LoVo (cell line): ENCODE measurements around the gene PLIN1.

Experiments used
- DNase-seq: peaks from one replicate; pipeline ENCODE4 v3.0.0-alpha.2; 2016; ENCODE audit warnings: low spot score

The PLIN1 gene

DNA sequence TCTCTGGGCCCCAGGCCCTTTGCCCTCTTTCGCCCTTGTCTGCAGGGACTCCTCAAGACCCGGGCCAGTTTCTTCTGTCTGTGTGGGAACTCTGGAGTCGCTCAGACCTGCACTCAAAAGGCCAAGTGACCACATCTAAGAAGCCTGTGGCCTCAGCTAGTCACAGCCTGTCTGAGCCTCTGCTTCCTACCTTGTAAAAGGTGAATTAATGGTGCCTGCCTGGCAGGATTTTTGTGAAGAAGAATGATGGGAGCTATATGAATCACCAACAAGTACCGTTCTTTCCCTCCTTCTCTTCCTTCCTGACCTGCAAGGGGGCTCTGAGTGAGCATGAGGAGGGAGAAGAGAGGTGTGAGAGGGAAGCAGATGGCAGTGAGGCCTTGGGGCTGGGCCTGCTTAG, 7.5 kb downstream of the PLIN1 start:
- no peak for DNase-seq

DNA sequence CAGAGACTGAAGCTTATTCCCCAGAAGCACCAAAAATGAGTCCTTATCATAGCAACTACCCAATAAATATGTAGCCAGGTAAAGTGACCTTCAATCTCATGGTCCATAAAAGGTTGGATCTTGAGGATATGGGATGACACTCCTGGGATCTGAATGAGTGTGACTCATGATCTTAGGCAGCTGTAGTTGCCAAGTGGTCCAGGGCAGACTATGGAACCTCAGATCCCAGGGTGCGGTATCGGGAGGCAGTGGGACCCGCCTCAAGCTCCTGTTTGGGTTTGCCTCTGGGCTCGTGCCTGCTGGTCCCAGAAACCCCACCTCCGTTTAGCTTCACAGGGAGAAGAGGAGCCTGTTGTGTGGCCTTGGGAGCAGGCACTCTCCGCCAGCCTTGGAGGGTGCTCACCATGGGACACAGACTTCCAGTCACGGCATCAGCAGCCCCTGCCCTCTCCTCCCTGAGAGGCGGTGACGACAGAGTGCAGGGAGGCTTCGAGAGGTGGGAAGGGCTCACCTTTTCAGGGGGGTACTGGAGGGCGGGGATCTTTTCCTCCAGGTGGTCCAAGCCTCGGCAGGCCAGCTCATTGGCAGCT, 8.1 kb downstream of the PLIN1 start:
- peak; percentile 24 for DNase-seq

DNA sequence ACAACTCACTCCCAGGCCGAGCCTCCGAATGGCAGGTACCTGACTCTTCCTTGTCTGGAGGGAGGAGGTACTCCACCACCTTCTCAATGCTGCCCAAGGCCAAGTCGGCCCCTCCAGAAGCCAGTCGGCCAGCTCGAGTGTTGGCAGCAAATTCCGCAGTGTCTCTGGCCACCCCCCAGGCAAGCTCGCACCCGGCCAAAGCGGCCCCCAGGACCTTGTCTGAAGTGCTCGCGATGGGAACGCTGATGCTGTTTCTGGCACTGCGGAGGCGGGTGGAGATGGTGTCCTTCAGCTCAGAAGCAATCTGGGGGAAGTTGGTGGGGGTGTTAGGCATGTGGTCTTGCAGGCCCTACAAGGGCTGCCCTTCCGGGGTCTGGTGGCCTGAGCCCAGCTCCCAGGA, 9.2 kb downstream of the PLIN1 start:
- DNase-seq = no peak

DNA sequence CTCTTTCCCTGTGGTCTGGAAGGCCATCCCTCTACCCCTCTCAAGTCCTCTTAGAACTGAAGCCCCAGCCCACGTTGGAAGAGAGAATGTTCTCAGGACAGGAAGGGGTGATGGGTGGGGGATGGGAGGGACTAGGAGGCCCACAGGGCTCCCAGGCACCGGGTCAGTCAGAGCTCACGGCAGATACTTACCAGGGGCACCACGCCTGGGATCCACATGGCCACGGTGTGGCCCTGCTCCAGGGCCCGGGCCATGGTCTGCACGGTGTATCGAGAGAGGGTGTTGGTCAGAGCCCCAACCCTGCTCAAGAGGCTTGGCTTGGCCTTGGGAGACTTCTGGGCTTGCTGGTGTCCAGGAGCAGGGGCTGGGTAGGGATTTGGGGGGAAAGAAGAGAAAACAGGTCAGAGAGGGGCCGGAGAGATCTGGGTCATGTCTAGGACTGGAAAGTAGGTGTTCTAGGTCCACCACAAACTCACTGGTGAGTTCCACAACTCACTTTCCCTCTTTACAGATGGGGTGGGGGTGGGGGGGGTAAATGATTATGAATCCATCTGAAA, 9.8 kb downstream of the PLIN1 start:
- no peak for DNase-seq

DNA sequence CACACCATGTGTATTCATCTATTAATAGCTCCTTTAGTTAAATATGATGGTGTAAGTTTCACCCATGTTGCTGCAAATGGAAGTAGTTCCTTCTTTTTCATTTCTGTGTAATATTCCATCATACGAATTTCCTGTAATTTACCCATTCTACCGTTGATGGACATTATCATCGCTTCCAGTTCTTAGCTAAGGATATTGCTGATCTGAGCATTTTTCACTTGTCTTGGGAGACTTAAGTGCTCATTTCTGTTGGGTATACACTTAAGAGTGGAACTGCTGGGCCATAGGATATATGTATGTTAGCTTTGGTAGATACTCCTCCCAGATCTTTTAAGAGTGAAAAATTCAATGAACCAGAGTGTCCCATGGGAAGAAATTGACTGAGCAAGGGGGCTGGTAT, 11.0 kb downstream of the PLIN1 start:
- no peak for DNase-seq

DNA sequence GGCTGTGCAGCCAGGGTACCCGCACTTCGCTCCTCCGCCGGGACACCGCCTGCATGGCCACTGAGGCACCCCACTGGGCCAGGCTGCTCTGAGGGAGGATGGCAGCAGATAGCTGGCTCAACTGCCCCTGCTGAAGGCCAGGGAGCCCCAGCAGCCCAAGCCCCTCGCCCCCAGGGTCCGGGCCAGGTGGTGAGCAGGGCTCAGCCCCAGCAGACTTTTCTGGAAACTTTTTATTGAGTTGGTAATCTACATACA, 11.5 kb downstream of the PLIN1 start:
- no peak for DNase-seq

DNA sequence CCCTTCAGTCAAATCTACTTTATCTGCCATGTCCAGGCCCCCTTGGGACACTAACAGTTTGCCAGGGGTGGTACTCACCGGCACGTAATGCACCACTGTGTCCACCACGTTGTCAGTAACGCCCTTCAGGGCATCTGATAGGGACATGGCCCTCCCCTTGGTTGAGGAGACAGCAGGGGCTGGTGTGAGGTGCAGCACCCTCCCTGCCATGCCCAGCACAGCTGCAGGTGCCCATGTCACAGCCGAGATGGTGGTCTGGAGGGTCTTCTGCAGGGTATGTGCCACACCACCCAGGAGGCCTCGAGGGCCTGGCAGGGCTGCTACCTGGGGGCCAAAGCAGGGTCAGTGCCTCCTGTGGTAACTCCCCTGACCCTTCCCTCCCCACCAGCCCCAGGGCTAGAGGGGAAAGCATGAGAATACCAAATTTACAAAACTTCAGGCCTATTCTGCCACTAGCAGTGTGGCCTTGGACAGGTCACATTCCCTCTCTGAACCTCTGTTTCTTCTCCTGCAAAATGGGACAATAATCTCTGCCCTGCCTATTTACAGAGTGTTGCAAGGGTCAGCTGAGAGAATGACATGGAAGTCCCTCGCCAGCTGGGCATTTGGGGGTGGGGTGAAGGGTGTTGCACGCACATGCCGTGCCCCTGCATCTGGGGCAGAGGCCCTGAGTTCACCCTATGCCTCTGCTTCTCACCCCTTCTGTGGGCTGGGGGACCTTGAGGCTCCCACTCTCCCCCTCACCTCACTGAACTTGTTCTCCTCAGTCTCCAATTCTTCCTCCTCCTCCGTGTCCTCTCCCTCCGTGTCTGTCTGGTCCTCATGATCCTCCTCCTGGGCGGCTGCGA, 12.1 kb downstream of the PLIN1 start:
- DNase-seq = no peak

DNA sequence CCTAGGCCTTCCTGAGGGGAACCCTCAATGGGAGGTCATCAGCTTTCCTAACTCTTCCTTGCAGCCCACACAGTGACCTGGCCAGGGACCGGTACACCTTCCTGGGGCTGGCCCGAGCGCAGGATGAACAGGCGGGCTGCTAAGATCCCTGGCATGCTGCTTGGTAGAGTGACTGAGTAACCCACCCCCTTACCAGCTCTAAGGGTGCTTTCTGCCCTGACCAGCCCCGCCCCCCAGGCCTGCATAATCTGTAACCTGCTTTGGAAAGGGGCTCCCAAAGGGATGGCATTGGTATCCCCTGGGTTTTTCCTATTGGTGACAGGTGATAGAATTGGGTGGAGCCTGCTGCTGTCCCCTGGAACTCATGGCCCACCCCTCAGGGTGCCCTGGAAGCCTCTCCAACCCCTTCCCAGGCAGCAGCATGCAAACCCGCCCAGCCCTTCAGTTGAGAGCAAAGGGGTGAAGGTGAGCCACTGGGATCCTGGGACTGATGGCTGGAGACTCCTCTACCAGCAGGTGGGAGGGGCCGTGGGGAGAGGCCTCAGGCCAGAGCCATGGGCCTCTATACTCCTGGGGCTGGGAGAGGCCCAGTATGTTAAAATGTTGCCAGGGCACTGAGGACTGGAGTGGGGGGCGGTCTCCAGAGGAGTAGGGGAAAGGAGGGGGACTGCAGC, 12.8 kb downstream of the PLIN1 start:
- DNase-seq = no peak

DNA sequence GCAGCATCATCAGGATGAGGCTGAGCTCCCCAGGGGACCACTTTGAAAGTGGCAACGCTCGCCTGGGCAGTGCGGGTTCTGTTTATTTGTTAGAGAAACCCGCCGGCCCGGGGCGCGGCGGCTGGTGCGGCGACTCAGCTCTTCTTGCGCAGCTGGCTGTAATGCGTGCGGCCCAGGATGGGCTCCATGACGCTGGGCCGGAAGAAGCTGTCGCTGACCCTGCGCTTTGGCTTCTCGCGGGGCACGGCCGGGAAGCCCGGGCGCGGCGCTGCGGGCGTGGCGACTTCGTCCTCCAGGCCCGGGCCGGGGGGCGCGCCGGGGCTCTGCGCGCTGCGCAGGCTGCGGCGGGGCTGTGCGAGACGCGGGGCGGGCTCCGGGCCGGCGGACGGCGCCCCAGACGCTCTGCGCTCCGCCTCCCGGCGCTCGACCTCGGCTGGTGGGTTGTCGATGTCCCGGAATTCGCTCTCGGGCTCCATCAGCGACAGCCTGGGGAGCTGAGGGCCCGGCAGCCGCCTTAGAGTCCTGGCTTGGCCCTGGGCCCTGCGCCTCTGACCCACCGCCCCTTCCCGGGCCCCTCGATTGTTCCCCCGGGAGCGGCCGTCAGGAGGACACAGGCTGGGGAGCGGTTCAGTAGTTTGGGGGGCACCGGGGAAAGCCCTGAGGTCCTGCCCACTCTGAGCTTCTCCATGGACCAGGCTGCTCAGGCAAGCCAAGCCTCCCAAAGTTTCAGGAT, 13.6 kb downstream of the PLIN1 start:
- peak; percentile 37 for DNase-seq

DNA sequence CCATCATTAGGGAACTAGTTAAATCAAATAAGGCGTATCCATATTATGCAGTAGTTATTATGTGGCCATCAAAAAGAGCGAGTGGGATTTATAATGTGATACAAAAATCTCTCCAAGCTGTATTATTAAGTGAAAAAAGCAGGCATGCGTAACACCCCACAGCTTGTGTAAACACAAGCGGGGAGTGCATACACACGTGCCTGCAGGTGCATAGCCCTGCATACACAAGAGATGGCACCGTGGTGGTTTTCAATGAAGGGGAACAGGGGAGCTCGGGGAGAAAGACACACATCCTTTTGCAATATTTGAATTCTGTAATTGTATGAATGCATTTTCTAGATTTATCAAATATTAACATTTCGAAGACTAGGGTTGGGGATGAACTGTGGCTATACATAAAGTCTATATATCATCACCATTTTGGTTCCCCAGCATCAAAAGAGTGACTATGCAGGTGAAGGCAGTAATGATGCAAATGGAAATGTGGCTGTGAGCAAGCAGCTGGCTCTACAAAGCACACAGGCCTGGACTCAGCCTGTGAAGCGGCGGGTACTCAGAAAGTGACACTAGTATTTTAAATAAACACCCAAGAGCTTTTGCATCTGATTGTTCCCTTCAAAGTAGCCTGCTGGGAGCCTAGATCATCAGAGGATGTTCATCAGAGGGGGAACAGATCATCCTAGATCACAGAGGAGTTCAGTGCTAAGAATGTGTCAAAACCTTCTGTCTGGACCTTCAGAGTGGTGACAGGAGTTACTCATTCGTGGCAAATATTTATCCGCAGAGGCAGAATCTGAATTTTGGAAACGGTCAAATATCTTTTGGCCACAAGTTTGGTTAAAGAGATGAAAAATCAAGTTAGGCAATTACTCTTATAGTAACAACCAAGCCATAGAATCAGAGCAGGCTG, 14.5 kb downstream of the PLIN1 start:
- DNase-seq = no peak

DNA sequence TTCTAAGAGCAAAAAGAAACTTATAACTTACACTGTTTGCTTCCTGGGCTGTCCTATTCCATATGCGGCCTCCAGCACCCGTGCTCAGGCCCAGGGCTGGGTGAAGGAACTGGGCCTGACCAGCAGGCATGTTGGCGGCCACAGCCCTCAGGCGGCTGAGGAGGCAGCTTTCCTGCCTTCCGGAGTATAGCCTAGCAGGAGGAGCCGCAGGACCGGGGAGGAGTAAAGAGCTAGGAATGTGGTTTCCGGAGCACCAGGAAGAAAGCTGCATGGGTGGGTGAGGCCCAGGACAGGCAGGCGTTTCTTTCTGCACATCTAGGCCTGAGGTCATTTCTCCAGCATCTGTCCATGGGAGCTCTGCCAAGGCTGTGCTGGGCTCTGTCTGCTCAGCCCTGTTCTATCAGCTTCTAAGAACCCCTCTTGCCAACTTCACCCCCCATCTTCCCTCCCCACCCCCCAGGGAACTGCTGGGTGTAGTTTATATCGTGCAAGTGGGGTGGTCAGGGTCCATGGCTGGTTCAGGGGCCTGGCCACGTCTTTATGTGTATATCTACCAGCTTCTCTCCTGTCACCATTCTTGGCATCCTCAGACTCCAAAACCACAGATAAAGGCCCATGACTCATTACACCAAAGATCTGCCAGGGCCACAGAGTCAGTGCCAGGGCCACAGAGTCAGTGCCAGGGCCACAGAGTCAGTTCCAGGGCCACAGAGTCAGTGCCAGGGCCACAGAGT, 16.1 kb downstream of the PLIN1 start:
- no peak for DNase-seq

DNA sequence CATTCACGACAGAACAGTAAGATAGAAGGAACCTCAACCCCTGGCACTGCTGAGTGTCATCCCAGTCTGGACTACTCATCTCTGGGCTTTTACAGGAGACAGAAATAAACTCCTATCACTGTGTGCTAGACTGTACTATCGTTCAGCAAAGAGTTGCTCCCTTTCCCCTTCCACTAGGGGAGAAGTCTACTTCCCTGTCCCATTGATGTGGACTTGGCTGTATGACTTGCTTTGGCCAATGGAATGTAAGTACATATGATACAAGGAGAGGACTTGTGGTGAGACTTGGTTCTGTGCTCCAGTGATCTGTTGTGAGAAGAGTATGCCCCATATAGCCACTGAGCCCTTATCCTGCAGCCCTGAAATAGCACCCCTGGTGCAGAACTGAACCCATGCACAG, 18.6 kb downstream of the PLIN1 start:
- no peak for DNase-seq

DNA sequence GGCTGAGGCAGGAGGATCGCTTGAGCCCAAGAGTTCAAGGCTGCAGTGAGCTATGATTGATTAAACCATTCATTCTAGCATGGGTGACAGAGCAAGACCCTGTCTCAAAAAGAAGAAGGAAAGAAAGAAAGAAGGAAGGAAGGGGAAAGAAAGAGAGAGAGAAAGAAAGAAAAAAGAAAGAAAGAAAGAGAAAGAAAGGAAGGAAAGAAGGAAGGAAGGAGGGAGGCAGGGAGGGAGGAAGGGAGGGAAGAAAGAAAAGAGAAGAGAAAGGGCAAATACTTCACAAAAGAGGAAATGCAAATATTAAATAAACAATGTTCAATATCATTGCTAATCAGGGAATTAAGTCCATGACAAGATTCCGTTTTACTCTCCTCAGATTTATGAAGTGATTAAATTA, 19.9 kb downstream of the PLIN1 start:
- no peak for DNase-seq

DNA sequence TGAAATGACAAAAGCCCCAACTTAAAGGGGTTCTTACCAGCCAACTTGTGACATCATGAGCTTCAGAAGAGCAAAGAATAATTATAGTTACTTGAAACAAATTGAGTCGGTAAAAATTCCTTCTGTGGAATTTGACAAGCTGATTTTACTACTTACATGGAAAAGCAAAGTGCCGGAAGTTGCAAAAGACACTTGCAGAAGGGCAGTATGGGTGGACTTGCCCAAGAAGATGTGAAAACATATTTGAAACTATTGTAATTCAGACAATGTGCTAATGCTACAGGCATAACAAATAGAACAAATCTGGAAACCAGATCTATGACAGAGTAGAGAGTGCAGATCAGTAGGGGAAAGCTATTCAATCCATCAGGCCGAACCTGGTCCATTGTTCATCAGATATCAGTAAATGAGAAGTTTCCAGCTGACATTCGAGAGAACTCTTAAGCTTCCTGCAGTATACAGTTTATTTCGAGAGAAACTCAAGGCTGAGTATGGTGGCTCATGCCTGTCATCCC, 21.4 kb downstream of the PLIN1 start:
- no peak for DNase-seq

DNA sequence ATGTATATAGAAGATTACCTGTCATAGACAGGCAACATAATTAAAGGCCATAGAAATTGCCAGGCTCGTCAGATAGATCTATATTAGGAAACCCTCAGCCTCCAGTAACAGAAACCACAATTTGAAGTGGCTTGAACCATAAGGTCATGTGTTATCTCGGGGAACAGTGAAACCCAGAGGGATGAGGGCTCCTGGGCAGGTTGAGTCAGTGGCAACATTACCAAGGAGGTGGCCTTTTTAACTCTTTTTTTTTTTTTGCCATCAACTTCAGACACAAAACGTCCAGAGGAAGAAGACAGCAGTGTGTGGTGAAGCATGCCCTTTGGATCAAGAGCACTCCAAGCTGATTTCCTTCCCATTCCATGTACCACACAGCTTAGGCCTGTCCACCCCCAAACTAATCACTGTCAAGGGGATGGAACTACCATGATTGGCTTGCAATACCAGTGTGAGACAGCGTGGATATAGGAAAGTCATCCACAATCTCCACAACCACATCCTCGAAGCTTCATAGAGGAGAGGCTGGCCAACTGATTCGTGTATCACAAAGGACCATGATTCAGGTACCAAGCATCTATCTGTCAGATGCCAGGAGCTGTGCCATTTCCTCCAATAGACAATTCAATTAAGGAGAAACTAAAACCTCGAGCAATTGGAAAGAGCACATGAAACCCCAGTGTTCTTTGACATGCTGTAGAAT, 22.9 kb downstream of the PLIN1 start:
- DNase-seq = no peak

DNA sequence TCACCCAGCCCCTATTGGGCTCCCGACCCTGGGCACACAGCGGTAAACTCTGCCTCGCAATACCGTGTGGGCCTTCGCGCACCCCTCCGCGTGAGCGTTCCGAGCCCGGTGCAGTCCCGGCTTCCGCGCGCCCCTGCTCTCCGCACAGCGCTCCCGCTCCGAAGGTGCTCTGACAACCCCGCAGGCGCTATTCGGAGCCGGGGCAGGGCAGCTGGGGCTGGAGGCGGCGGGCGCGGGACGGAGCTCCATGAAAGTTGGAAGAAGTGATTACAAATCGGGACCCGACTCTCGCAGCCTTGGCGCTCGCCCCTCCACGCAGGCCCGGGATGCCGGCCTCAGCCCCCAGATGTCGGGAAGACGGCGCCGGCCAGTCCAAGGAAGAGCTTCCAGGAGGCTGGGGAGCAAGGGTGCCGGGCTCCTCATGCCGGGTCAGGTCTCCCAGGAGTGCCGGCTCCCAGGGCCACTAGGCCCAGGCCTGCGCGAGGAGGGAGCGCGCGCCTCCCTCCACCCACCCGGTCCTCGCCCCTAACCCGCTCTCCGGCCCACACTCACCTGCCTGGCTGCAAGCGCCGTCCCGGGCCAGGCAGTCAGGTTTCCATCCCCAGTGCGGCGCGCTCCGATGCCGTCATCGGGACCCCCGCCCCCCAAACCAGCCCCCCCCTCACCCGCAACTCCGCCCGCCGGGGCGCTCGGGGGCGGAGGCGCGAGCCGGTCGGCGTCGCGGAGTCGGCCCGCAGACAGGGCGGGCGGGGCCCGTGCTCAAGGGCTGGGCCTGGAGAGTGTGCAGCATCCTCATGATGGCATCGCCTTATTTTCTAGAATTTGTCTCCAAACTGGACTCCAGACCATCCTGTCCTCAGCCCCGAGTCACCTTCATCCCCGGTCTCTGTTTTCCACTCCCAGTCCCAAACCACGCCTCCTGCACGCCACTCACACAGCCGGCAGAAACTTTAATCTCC, 24.0 kb downstream of the PLIN1 start, which contains the start of gene KIF7:
KIF7 (minus strand) TSS at position 621 of the 959 bp plus-strand sequence. CDS start 2,537 bp downstream, outside the sequence.
- DNase-seq = peak; percentile 25

DNA sequence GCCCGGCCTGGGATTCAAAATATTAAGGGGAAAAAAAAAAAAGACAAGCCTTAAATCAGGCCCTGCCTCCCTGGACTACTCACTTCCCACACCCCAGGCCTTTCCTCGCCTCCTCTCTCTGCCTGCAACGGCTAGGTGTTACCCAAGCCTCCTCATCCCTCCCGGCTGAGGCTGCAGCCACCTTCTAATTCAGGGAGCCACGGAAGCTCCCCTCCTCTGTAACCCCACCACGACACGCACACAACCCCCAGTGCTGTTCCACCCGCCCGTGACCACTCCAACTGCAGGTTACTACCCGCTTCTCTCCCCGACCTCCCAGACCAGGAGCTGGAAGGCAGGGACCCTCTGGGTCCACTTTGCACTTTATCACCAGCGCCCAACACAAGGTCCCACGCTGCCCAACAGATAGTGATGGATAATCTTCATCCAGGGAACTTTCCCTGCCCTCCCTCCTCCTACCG, 24.8 kb downstream of the PLIN1 start:
- no peak for DNase-seq

DNA sequence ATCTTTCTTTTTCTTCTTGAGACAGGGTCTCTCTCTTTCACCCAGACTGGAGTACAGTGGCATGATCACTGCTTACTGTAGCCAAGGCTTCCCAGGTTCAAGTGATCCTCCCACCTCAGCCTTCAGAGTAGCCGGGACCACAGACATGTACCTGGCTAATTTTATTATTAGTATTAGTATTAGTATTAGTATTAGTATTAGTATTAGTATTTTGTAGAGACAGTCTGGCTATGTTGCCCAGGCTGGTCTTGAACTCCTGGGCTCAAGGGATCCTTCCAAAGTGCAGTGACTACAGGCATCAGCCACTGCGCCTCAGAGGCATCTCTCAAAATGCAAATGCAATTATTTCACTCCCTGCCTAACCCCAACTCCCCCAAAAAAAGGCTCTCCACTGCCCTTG, 25.6 kb downstream of the PLIN1 start:
- DNase-seq = no peak

DNA sequence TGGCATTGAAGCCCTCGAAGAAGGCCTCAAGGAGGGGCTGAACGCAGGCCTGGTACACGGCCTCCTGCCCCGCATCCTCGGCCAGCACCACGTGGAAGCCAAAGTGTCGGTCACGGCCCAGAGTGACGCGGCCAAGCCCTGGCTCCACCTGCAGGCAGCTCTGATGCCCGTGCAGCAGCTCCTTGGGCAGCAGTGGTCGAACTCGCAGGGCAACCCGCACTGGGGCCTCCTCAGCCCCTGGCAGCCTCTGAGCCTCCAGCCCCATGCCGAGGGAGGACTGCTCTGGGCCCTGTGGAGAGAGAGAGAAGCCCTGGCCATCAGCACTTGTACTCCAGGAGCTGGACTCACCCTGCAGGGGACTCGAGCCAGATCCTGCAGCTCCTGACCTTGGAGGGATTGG, 26.5 kb downstream of the PLIN1 start:
- no peak for DNase-seq
